HepG2 (cell line): Measurements from ENCODE around the gene CALY. TPM values are rescaled to one million over a fixed set of nuclear protein-coding genes. Genes with fewer than 3 reads are reported as not detected.

Source experiments
- BHLHE40 ChIP-seq: IDR thresholded peaks from 2 replicates; pipeline ENCODE4 v1.6.1; 2011; ENCODE audit warnings: low read length, improper control_type of control experiment
- CSRNP1 ChIP-seq: sonication (generic); formaldehyde crosslinking; IDR thresholded peaks from 2 replicates; pipeline ENCODE4 v1.8.1; 2023; ENCODE audit warnings: mild to moderate bottlenecking, missing genetic modification reagents
- FOXP1 ChIP-seq, 2 experiments: fragments of 450-650 bp in 1 of 2; IDR thresholded peaks; 2 replicates each; pipeline ENCODE4 v1.6.1; 2017 to 2018; ENCODE audit warnings: antibody characterized with exemption in 1 of 2
- MTF2 ChIP-seq: sonication (generic); formaldehyde crosslinking; IDR thresholded peaks from 2 replicates; pipeline ENCODE4 v1.5.0; 2020; ENCODE audit warnings: missing genetic modification reagents, borderline replicate concordance
- NFRKB ChIP-seq: fragments of 450-650 bp; IDR thresholded peaks from 2 replicates; pipeline ENCODE4 v1.6.1; 2017
- RNF2 ChIP-seq: fragments of 450-650 bp; conservative IDR thresholded peaks from 2 replicates; pipeline ENCODE4 v1.6.1; 2016; ENCODE audit warnings: low read depth
- RXRA ChIP-seq: sonication (generic); formaldehyde crosslinking; IDR thresholded peaks from 2 replicates; pipeline ENCODE4 v1.5.1; 2020; ENCODE audit warnings: missing genetic modification reagents
- SP4 ChIP-seq: sonication (generic); formaldehyde crosslinking; IDR thresholded peaks from 2 replicates; pipeline ENCODE4 v1.8.1; 2023; ENCODE audit warnings: mild to moderate bottlenecking, missing genetic modification reagents
- SRSF4 ChIP-seq: fragments of 200-400 bp; formaldehyde crosslinking; IDR thresholded peaks from one replicate; pipeline ENCODE4 v1.6.1; 2018; ENCODE audit warnings: mild to moderate bottlenecking, low read depth, low read length, moderate library complexity; ENCODE audit not compliant: poor library complexity, severe bottlenecking
- SRY ChIP-seq: sonication (generic); formaldehyde crosslinking; IDR thresholded peaks from 2 replicates; pipeline ENCODE4 v1.8.0; 2022; ENCODE audit warnings: mild to moderate bottlenecking, missing genetic modification reagents
- STAG1 ChIP-seq: sonication (generic); formaldehyde crosslinking; IDR thresholded peaks from 2 replicates; pipeline ENCODE4 v1.4.0; 2020; ENCODE audit warnings: missing genetic modification reagents
- TEAD3 ChIP-seq: optimal IDR thresholded peaks from 2 replicates; pipeline ENCODE3; 2016; ENCODE audit warnings: borderline replicate concordance
- TIGD3 ChIP-seq: sonication (generic); formaldehyde crosslinking; IDR thresholded peaks from 2 replicates; pipeline ENCODE4 v1.5.1; 2020; ENCODE audit warnings: mild to moderate bottlenecking, missing genetic modification reagents, borderline replicate concordance
- YEATS4 ChIP-seq: sonication (generic); formaldehyde crosslinking; IDR thresholded peaks from 2 replicates; pipeline ENCODE4 v1.4.0; 2020; ENCODE audit warnings: missing genetic modification reagents, borderline replicate concordance
- ZBTB26 ChIP-seq: IDR thresholded peaks from 2 replicates; pipeline ENCODE4 v1.6.1; 2016; ENCODE audit warnings: missing compliant biosample characterization, missing genetic modification reagents, borderline replicate concordance
- ZFP91 ChIP-seq: sonication (generic); formaldehyde crosslinking; IDR thresholded peaks from 2 replicates; pipeline ENCODE4 v1.9.0; 2022; ENCODE audit warnings: missing genetic modification reagents, mild to moderate bottlenecking, borderline replicate concordance
- ZNF251 ChIP-seq: sonication (generic); formaldehyde crosslinking; IDR thresholded peaks from 2 replicates; pipeline ENCODE4 v1.9.0; 2021; ENCODE audit warnings: mild to moderate bottlenecking, missing genetic modification reagents
- ZNF280B ChIP-seq: sonication (generic); formaldehyde crosslinking; IDR thresholded peaks from 2 replicates; pipeline ENCODE4 v1.5.0; 2020; ENCODE audit warnings: missing genetic modification reagents, mild to moderate bottlenecking, borderline replicate concordance
- ZNF503 ChIP-seq: sonication (generic); formaldehyde crosslinking; IDR thresholded peaks from 2 replicates; pipeline ENCODE4 v1.4.0; 2020; ENCODE audit warnings: missing genetic modification reagents
- ZNF614 ChIP-seq: IDR thresholded peaks from 2 replicates; pipeline ENCODE4 v1.6.1; 2018; ENCODE audit warnings: missing biosample characterization, missing genetic modification reagents, inconsistent platforms, borderline replicate concordance
- polyA plus RNA-seq, 8 experiments: library from polyadenylated mRNA; depleted of rRNA in 3 of 8; stranded (reverse) in 7 of 8; unstranded in 1 of 8; fragments of >200 nt; fragmentation: Illumina TruSeq in 4 of 8; extraction: Trizol in 4 of 8; gene quantifications; 2 replicates each; pipeline versions ENCODE4 v1.2.1 to v1.2.3, GENCODE V29; 2011 to 2016; ENCODE audit warnings: low read depth in 4 of 8, missing spikeins in 1 of 8, mixed read lengths in 1 of 8; ENCODE audit not compliant: insufficient read depth in 1 of 8
- total RNA-seq, 5 experiments: library from RNA; depleted of rRNA; stranded (reverse); fragments of >200 nt; fragmentation: Illumina TruSeq; extraction: Trizol; gene quantifications; 2 replicates each; pipeline ENCODE4 v1.2.3, GENCODE V29; 2016; ENCODE audit warnings: low read depth in 1 of 5

The CALY gene
- total and polyA plus RNA-seq, 2 of the 13 experiments (the other 11 are each of a cell fraction or from before 2014, with no cell fraction given) = 0.08 TPM; not detected in 1

- TF ChIP-seq ZFP91 (CRISPR knock-in tag) (peak; percentile 76; the same call in 1 of the 2 replicates), SP4 (CRISPR knock-in tag) (no peak; the same call in 1 of the 2 replicates), MTF2 (CRISPR knock-in tag) (0 out of 2 replicates have a peak, but pooled peaks have one; percentile 19), STAG1 (CRISPR knock-in tag) (peak; percentile 53), ZNF251 (CRISPR knock-in tag) (no peak), NFRKB (no peak), ZBTB26 (CRISPR knock-in tag) (no peak), YEATS4 (peak; percentile 48; the same call in 1 of the 2 replicates), BHLHE40 (peak; percentile 54; the same call in 1 of the 2 replicates), SRY (peak; percentile 73; the same call in 1 of the 2 replicates), TIGD3 (no peak), ZNF614 (CRISPR knock-in tag) (peak; percentile 50; the same call in 1 of the 2 replicates), CSRNP1 (no peak), RXRA (CRISPR knock-in tag) (peak; percentile 86), SRSF4 (no peak), TEAD3 (CRISPR knock-in tag) (peak; percentile 22), RNF2 (0 out of 2 replicates have a peak, but pooled peaks have one; percentile 21), ZNF503 (CRISPR knock-in tag) (no peak), FOXP1 (IDR thresholded peaks at IDR 0.05) (no peak), FOXP1 (CRISPR knock-in tag; IDR thresholded peaks at IDR 0.05) (no peak), ZNF280B (CRISPR knock-in tag) (peak; percentile 43)
These were observed 18.1 kb downstream of the CALY start (continued) for GRCh38 chr10:133318494-133319127.
